HG03108 (cell line): ENCODE data around the gene DPH6.
"Not testable (repeated sequence)": the region's sequence is repeated elsewhere in the genome, so short reads cannot be mapped to it uniquely, and the experiment has no call there.

Experiments
- ATAC-seq: cut with Tn5 transposase; IDR thresholded peaks from one replicate; pipeline ENCODE4 v1.9.1; 2021; ENCODE audit warnings: moderate library complexity; ENCODE audit not compliant: unreplicated experiment

Gene DPH6

DNA sequence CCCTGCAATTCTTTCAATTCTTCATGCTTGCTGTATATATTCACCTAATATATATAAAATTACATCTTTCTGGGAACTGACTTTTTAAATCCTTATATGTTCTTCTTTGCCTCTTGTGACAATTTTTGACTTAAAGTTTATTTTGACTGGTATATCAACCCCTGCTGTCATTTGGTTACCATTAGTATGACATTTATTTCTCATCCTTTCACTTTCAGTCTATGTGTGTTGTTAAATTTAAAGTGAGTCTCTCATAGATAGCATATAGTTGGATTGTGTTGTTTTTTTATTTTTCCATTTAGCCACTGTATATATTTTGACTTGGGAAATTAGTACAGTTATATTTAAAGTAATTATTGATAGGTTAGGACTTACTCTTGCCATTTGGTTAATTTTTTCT, 194.9 kb downstream of the DPH6 start:
- ATAC-seq, result no peak

DNA sequence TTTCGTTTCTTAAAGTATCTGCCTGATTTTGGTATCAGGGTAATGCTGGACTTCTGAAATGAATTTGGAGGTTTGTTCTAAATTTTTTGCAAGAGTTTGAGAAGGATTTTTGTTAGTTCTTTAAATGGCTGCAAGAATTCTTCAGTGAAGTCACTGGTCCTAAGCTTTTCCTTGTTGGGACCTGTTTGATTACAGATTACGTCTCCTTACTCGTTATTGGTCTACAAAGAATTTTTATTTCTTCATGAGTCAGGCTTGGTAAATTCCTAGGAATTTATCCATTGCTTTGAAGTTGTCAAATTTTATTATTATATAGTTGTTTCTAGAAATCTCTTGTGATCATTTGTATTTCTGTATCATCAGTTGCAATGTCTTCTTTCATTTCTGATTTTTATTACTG, 196.0 kb downstream of the DPH6 start:
- no peak for ATAC-seq

DNA sequence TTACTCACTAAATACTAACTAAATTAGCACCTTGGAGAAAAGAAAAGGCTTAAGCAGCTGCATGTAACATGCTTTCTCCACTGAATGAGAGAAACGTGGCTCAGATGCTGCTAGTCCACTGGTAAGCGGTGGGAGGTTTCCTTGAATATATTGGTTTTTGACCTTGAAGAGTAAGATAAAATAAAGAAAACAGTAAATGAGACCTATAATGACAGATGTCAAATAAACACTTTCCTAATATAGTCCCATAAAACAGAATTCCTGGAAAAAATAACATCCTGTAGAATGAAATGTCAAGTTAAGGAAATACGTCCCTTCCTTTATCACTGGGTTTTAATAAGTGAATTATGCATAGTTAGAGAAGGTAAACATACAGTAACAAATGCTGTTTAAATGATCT, 215.0 kb downstream of the DPH6 start:
- no peak for ATAC-seq

DNA sequence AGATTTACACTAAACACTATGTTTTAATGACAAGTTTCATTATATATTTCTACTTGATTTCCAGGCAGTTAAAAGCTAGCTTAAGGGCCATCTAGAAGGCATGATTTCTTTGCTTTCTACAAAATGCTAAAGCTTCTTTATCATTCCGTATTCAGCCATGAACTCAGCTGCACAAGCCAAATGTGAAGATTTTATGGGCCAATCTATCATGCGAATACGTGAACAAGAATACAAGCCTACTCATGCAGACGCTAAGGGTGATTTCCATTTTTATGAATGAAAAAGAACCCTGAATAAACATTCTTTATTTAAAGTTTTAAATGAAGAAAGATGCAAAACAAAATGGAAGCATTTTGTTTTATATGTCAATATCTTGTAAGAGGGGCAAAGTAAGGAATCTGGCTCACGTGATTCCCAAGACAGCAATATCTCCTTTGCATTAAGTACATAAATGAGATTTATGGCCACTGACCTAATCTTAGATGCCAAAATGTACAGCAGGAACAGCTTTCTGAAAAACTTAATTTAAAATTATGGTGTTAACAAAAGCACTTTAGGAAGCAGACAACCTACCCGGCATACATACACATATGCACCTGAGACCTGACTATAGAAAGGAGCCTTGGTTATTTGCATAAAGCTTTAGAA, 215.8 kb downstream of the DPH6 start:
- no peak for ATAC-seq

DNA sequence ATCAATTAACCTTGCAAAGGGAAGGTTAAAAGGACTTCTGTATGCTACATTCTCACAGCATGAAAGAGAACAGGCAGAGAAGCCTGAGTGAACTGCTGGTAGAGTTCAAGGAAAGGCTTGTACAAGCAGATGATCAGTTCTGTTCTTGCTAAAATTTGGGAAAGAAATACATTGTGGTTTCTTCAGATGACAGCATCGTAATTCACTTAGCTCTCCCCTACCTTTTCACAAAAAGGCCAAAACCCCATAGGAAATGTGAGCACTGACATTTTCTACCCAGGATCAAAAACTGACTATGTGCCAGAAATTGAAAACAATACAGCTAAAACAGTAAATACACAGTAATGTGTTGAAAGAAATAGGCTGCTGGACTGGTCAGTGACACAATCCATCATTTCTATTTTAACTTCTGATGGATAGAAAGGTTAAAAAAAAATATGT, 216.4 kb downstream of the DPH6 start:
- ATAC-seq, result no peak

DNA sequence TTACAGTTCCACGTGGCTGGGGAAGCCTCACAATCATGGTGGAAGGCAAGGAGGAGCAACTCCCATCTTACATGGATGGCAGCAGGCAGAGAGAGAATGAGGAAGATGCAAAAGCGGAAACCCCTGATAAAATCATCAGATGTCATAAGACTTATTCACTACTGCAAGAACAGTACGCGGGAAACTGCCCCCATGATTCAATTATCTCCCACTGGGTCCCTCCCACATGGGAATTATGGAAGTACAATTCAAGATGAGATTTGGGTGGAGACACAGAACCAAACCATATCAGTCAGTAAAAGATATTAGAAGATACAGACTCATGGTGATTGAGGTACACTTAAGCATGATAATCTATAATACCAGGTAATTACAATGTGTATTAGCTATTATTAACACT, 217.1 kb downstream of the DPH6 start:
- not testable (repeated sequence) for ATAC-seq

DNA sequence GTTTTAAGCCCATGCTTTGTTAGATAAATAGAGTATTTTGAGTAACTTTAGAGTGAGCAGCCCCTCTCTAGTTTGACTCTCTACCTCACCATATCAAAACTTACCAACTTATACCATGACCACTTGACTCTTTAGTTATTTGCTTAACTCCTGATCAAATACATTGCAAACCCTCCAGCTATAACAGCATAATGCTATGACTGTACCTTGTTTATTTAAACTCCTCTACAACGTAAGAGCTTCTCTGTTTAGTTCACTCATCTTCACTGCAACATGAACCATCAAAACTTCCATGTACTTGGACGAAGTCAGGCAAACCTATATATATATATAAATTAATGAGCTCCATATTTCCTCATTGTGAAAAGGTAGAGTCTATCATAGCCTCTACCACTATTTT, 218.2 kb downstream of the DPH6 start:
- ATAC-seq, result no peak

DNA sequence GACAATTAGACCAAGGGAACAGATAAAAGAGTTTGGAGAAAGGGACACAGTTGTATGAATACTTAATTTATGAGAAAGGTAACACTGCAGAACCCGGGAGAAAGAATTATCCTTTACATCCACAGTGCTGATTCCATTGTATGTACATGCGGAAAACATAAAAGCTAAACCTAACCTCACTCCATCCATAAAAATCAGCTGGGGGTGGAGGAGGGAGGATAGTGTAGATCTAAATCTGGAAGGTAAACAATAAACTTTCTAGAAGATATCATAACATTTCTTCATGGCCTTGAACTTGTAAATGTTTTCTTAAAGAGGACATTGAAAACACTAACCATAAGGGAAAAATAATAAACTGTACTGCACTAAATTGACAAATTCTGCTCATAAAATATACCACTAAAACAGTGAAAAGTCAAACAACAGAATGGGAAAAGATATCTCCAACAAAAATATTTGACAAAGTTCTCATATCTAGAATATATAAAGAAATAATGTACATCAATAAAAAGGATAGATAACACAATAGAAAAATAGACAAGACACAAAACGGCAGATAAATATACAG, 220.5 kb downstream of the DPH6 start:
- ATAC-seq, result no peak

DNA sequence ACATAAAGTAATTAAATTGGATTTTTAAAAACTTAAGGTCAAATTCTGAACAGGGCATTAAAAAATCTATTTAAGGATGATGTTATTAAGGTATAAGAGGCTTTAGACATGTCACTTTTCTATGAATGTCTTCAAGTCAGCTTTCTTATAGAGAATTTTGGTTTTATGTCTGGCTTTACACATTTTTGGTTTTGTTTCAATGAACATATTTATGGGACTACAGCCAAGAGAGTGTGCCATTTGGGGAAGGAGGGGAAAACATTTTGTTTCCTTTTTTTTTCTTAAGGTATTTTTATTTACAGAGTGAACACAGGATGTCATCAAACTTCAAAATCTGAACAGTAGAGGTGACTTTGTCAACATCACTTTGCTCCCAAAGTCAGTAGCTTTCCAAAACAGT, 222.8 kb downstream of the DPH6 start:
- no peak for ATAC-seq

DNA sequence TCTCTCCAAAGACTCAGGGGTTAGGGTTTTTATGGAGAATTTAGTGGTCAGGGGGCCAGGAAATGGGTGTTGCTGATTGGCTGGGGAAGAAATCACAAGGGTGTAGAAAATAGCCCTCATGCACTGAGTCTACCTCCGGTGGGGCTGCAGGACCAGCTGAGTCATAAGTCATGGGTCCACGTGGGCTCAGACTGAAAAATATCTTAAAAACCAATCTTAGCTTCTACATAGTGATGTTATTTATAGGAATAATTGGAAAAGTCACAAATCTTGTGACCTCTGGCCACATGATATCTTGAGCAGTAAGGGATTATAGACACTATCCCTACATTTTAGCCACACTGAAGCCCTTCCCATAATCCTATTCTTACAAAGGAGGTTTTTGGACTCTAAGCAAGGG, 224.0 kb downstream of the DPH6 start:
- ATAC-seq, result no peak

DNA sequence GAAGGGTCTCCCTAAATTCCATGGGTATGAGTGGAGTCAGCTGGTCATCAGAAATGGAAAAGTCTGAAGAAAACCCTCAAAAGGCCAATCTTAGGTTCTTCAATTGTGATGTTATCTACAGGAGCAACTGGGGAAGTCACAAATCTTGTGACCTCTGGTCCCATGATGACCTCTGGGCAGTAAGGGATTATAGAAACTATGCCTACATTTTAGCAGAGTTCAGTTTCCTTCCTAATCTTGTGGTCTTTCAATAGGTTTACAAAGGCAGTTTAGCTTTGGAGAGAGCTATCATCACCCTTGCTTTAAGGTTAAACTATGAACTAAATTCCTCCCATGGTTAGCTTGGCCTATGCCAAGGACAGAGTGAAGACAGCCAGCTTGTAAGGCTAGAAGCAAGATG, 225.1 kb downstream of the DPH6 start:
- ATAC-seq, result no peak
